Measurements from ENCODE around the gene GSK3B.

- no peak for TF ChIP-seq POLR2A (IDR thresholded peaks at IDR 0.05)
- no peak for TF ChIP-seq CTCF (IDR thresholded peaks at IDR 0.05)
Observed at GRCh38 chr3:120113128-120114116, 19.2 kb upstream of the GSK3B start.
